GM18526 (cell line): Measurements from ENCODE around the gene DHRS7B.

Experiments
- POLR2A ChIP-seq: IDR thresholded peaks from 3 replicates; pipeline ENCODE4 v1.6.1; 2011; ENCODE audit not compliant: insufficient read length; ENCODE audit errors: extremely low read depth

The DHRS7B gene

GRCh38 chr17:21169496-21169895, 42.7 kb downstream of the DHRS7B start:
- TF ChIP-seq POLR2A, result no peak

GRCh38 chr17:21170809-21171208, 44.0 kb downstream of the DHRS7B start:
- TF ChIP-seq POLR2A, result no peak

GRCh38 chr17:21171309-21171922, 44.7 kb downstream of the DHRS7B start:
- TF ChIP-seq POLR2A, result no peak

- no peak for TF ChIP-seq POLR2A
Measured at GRCh38 chr17:21171970-21172510, 45.3 kb downstream of the DHRS7B start.

- TF ChIP-seq POLR2A, result no peak
Measured at GRCh38 chr17:21172846-21173245, 46.1 kb downstream of the DHRS7B start.

- TF ChIP-seq POLR2A, result no peak
Measured at GRCh38 chr17:21173543-21173942, 46.8 kb downstream of the DHRS7B start.

GRCh38 chr17:21174186-21174585, 47.4 kb downstream of the DHRS7B start:
- no peak for TF ChIP-seq POLR2A

GRCh38 chr17:21174713-21175112, 47.9 kb downstream of the DHRS7B start:
- TF ChIP-seq POLR2A, result no peak

- no peak for TF ChIP-seq POLR2A
Measured at GRCh38 chr17:21176773-21177395, 50.1 kb downstream of the DHRS7B start.

- no peak for TF ChIP-seq POLR2A
Measured at GRCh38 chr17:21177401-21177800, 50.6 kb downstream of the DHRS7B start.

- TF ChIP-seq POLR2A, result no peak
Measured at GRCh38 chr17:21177854-21178600, 51.3 kb downstream of the DHRS7B start.

- no peak for TF ChIP-seq POLR2A
Measured at GRCh38 chr17:21183468-21183867, 56.7 kb downstream of the DHRS7B start.

GRCh38 chr17:21184570-21184969, 57.8 kb downstream of the DHRS7B start:
- TF ChIP-seq POLR2A, result no peak

- no peak for TF ChIP-seq POLR2A
Measured at GRCh38 chr17:21185061-21185460, 58.3 kb downstream of the DHRS7B start.

GRCh38 chr17:21186399-21187187, 59.8 kb downstream of the DHRS7B start:
- TF ChIP-seq POLR2A, result no peak

- no peak for TF ChIP-seq POLR2A
Measured at GRCh38 chr17:21189361-21189760, 62.6 kb downstream of the DHRS7B start.

GRCh38 chr17:21190078-21190477, 63.3 kb downstream of the DHRS7B start:
- no peak for TF ChIP-seq POLR2A
